Effector memory CD8-positive, alpha-beta T cell (primary cell): ENCODE data around the gene DIS3L2.
"Not testable (repeated sequence)": the region's sequence is repeated elsewhere in the genome, so short reads cannot be mapped to it uniquely, and the experiment has no call there.

Experiments
- ATAC-seq: fragments of 150-1000 bp; cut with Tn5 transposase; replicated peaks from 2 replicates; pipeline ENCODE4 v1.10.0; 2021; ENCODE audit warnings: mild to moderate bottlenecking, moderate library complexity
- DNase-seq, 3 experiments: peaks; one replicate each; pipeline ENCODE4 v3.0.0; 2021
- H3K27ac Mint-ChIP-seq, 2 donors: one replicate each; pipeline ENCODE4 v1.8.0; 2022; ENCODE audit warnings: mild to moderate bottlenecking in 2 of 2, mixed read lengths in 2 of 2, moderate library complexity in 2 of 2
- H3K27me3 Mint-ChIP-seq, 2 donors: one replicate each; pipeline ENCODE4 v1.8.0; 2022; ENCODE audit warnings: mixed read lengths in 2 of 2
- H3K36me3 Mint-ChIP-seq: one replicate; pipeline ENCODE4 v1.8.0; 2022; ENCODE audit warnings: mild to moderate bottlenecking, moderate library complexity, mixed read lengths; ENCODE audit not compliant: insufficient read depth
- H3K4me1 Mint-ChIP-seq, 2 donors: one replicate each; pipeline ENCODE4 v1.8.0; 2022; ENCODE audit warnings: low read depth in 2 of 2, mixed read lengths in 2 of 2
- H3K4me3 Mint-ChIP-seq, 2 donors: one replicate each; pipeline ENCODE4 v1.8.0; 2022; ENCODE audit warnings: mild to moderate bottlenecking in 2 of 2, mixed read lengths in 2 of 2, moderate library complexity in 2 of 2
- H3K9me3 Mint-ChIP-seq, 2 donors: one replicate each; pipeline ENCODE4 v1.8.0; 2022; ENCODE audit warnings: mixed read lengths in 2 of 2

DIS3L2 gene

GRCh38 chr2:232308986-232309385 is 347.5 kb downstream of the DIS3L2 start:
- Mint-ChIP-seq H3K27me3 (no peaks in the 10 kb centered on the region), H3K9me3 (no peaks in the 10 kb centered on the region), H3K4me3 (peak overlapping the region; percentile 53 to 78), H3K4me1 (peaks cover 39 to 50% of the 10 kb centered on the region in 2 donors), H3K36me3 (peaks cover 16% of the 10 kb centered on the region), H3K27ac (peak overlapping the region; percentile 91 to 98)
- ATAC-seq (no peak), DNase-seq (no peak)

GRCh38 chr2:232309592-232309991 is 348.1 kb downstream of the DIS3L2 start:
- Mint-ChIP-seq H3K4me3 (peak overlapping the region; percentile 77 to 78), H3K4me1 (peaks cover 45 to 55% of the 10 kb centered on the region in 2 donors)
- peak; percentile 62 for ATAC-seq

GRCh38 chr2:232310121-232310520 is 348.6 kb downstream of the DIS3L2 start:
- Mint-ChIP-seq H3K27ac (peak overlapping the region; percentile 91 to 98), H3K4me3 (peak overlapping the region; percentile 77 to 78), H3K27me3 (no peaks in the 10 kb centered on the region), H3K9me3 (no peaks in the 10 kb centered on the region), H3K4me1 (peaks cover 50 to 61% of the 10 kb centered on the region in 2 donors), H3K36me3 (peaks cover 13% of the 10 kb centered on the region)
- DNase-seq: peak; percentile 31 to 48 (median 32)
- peak; percentile 89 for ATAC-seq

More at GRCh38 chr2:232309592-232309991, 348.1 kb downstream of the DIS3L2 start:
- peak in 1 of 3 experiments; percentile 33 for DNase-seq
- Mint-ChIP-seq H3K27ac (peak overlapping the region; percentile 91 to 98), H3K36me3 (peaks cover 16% of the 10 kb centered on the region), H3K9me3 (no peaks in the 10 kb centered on the region), H3K27me3 (no peaks in the 10 kb centered on the region)

GRCh38 chr2:232310696-232311095 is 349.2 kb downstream of the DIS3L2 start:
- Mint-ChIP-seq H3K27me3 (no peaks in the 10 kb centered on the region), H3K4me1 (peaks cover 56 to 62% of the 10 kb centered on the region in 2 donors), H3K36me3 (peaks cover 13% of the 10 kb centered on the region)

GRCh38 chr2:232313645-232314044 is 352.1 kb downstream of the DIS3L2 start:
- Mint-ChIP-seq H3K4me1 (peaks cover 63 to 65% of the 10 kb centered on the region in 2 donors), H3K27ac (peak overlapping the region; percentile 80 to 96), H3K36me3 (peaks cover 18% of the 10 kb centered on the region), H3K4me3 (peak overlapping the region; percentile 12 to 29)
- not testable (repeated sequence) for H3K9me3 Mint-ChIP-seq, H3K27me3 Mint-ChIP-seq, ATAC-seq, DNase-seq

More at GRCh38 chr2:232310696-232311095, 349.2 kb downstream of the DIS3L2 start:
- Mint-ChIP-seq H3K27ac (peak overlapping the region; percentile 91 to 98), H3K9me3 (no peaks in the 10 kb centered on the region), H3K4me3 (peak overlapping the region; percentile 77 to 78)
- DNase-seq: no peak
- no peak for ATAC-seq

- H3K27ac Mint-ChIP-seq: peak overlapping the region; percentile 96 to 97
- peak overlapping the region; percentile 75 to 79 for H3K4me3 Mint-ChIP-seq
- DNase-seq (peak; percentile 65 to 71 (median 65)), ATAC-seq (peak; percentile 86)
- no peaks in the 10 kb centered on the region for H3K27me3 Mint-ChIP-seq
- peaks cover 54 to 55% of the 10 kb centered on the region in 2 donors for H3K4me1 Mint-ChIP-seq
- peaks cover 9% of the 10 kb centered on the region for H3K36me3 Mint-ChIP-seq
- no peaks in the 10 kb centered on the region for H3K9me3 Mint-ChIP-seq
Measured at GRCh38 chr2:232315049-232315922, 353.8 kb downstream of the DIS3L2 start.

- H3K4me1 Mint-ChIP-seq: peaks cover 49 to 50% of the 10 kb centered on the region in 2 donors
- peak overlapping the region; percentile 75 to 79 for H3K4me3 Mint-ChIP-seq
- H3K27ac Mint-ChIP-seq: peak overlapping the region; percentile 96 to 97
- peaks cover 6% of the 10 kb centered on the region for H3K36me3 Mint-ChIP-seq
- ATAC-seq (no peak), DNase-seq (no peak)
- H3K27me3 Mint-ChIP-seq: no peaks in the 10 kb centered on the region
- no peaks in the 10 kb centered on the region for H3K9me3 Mint-ChIP-seq
Measured at GRCh38 chr2:232315923-232316299, 354.4 kb downstream of the DIS3L2 start.

GRCh38 chr2:232316461-232317330 is 355.2 kb downstream of the DIS3L2 start:
- H3K9me3 Mint-ChIP-seq: no peaks in the 10 kb centered on the region
- peak overlapping the region in 1 of 2 donors; percentile 75 for H3K4me3 Mint-ChIP-seq

GRCh38 chr2:232318169-232318855 is 356.8 kb downstream of the DIS3L2 start:
- Mint-ChIP-seq H3K27ac (peak overlapping the region; percentile 52 to 78), H3K4me3 (no peak overlapping the region)

More at GRCh38 chr2:232316461-232317330, 355.2 kb downstream of the DIS3L2 start:
- Mint-ChIP-seq H3K27me3 (no peaks in the 10 kb centered on the region), H3K4me1 (peaks cover 44 to 54% of the 10 kb centered on the region in 2 donors), H3K36me3 (peaks cover 6% of the 10 kb centered on the region), H3K27ac (peak overlapping the region; percentile 96 to 97)
- no peak for ATAC-seq
- no peak for DNase-seq

GRCh38 chr2:232319067-232319802 is 357.7 kb downstream of the DIS3L2 start:
- no peaks in the 10 kb centered on the region for H3K9me3 Mint-ChIP-seq
- no peak for DNase-seq
- H3K4me1 Mint-ChIP-seq: peaks cover 38 to 56% of the 10 kb centered on the region in 2 donors
- H3K4me3 Mint-ChIP-seq: no peak overlapping the region
- H3K27me3 Mint-ChIP-seq: no peaks in the 10 kb centered on the region
- peak overlapping the region; percentile 67 to 78 for H3K27ac Mint-ChIP-seq
- peaks cover 6% of the 10 kb centered on the region for H3K36me3 Mint-ChIP-seq
- no peak for ATAC-seq

More at GRCh38 chr2:232318169-232318855, 356.8 kb downstream of the DIS3L2 start:
- Mint-ChIP-seq H3K4me1 (peaks cover 39 to 62% of the 10 kb centered on the region in 2 donors), H3K36me3 (peaks cover 6% of the 10 kb centered on the region), H3K9me3 (no peaks in the 10 kb centered on the region), H3K27me3 (no peaks in the 10 kb centered on the region)
- ATAC-seq (no peak), DNase-seq (no peak)

- Mint-ChIP-seq H3K27me3 (no peaks in the 10 kb centered on the region), H3K36me3 (peaks cover 6% of the 10 kb centered on the region), H3K9me3 (no peaks in the 10 kb centered on the region), H3K4me1 (peaks cover 31 to 49% of the 10 kb centered on the region in 2 donors), H3K4me3 (no peak overlapping the region), H3K27ac (peak overlapping the region; percentile 67 to 78)
- ATAC-seq (no peak), DNase-seq (no peak)
Measured at GRCh38 chr2:232319803-232320442, 358.4 kb downstream of the DIS3L2 start.

GRCh38 chr2:232320443-232320803 is 358.9 kb downstream of the DIS3L2 start:
- peak overlapping the region; percentile 67 to 78 for H3K27ac Mint-ChIP-seq
- peaks cover 26 to 44% of the 10 kb centered on the region in 2 donors for H3K4me1 Mint-ChIP-seq
- peaks cover 6% of the 10 kb centered on the region for H3K36me3 Mint-ChIP-seq
- H3K27me3 Mint-ChIP-seq: no peaks in the 10 kb centered on the region
- no peaks in the 10 kb centered on the region for H3K9me3 Mint-ChIP-seq
- no peak for DNase-seq
- no peak overlapping the region for H3K4me3 Mint-ChIP-seq
- ATAC-seq: no peak
